HepG2 (cell line): ENCODE measurements around the gene MYADML2. TPM values are rescaled to one million over a fixed set of nuclear protein-coding genes. Genes with fewer than 3 reads are reported as not detected.

Experiments
- EHMT2 ChIP-seq: fragments of 200-600 bp; sonication (generic); IDR thresholded peaks from 2 replicates; pipeline ENCODE4 v1.7.0; 2017; ENCODE audit warnings: antibody characterized with exemption, low read depth, low read length, borderline replicate concordance
- ISL2 ChIP-seq: sonication (generic); formaldehyde crosslinking; IDR thresholded peaks from 2 replicates; pipeline ENCODE4 v1.5.0; 2020; ENCODE audit warnings: missing genetic modification reagents
- PLRG1 ChIP-seq: fragments of 450-650 bp; conservative IDR thresholded peaks from 2 replicates; pipeline ENCODE4 v1.6.1; 2016
- SMARCC2 ChIP-seq: fragments of 450-650 bp; IDR thresholded peaks from 2 replicates; pipeline ENCODE4 v1.6.1; 2017; ENCODE audit warnings: antibody characterized with exemption, mild to moderate bottlenecking
- TCF7L2 ChIP-seq: IDR thresholded peaks from 2 replicates; pipeline ENCODE4 v1.6.1; 2011; ENCODE audit warnings: mild to moderate bottlenecking, low read depth, low read length, moderate library complexity
- THYN1 ChIP-seq: sonication (generic); formaldehyde crosslinking; IDR thresholded peaks from 2 replicates; pipeline ENCODE4 v1.8.1; 2023; ENCODE audit warnings: low read depth, mild to moderate bottlenecking, moderate library complexity, missing genetic modification reagents, borderline replicate concordance
- ZBTB49 ChIP-seq: sonication (generic); formaldehyde crosslinking; IDR thresholded peaks from 2 replicates; pipeline ENCODE4 v1.4.0; 2020; ENCODE audit warnings: missing genetic modification reagents, borderline replicate concordance
- ZNF317 ChIP-seq: sonication (generic); formaldehyde crosslinking; IDR thresholded peaks from 2 replicates; pipeline ENCODE4 v1.5.0; 2020; ENCODE audit warnings: mild to moderate bottlenecking, missing genetic modification reagents
- ZNF556 ChIP-seq: sonication (generic); formaldehyde crosslinking; IDR thresholded peaks from 2 replicates; pipeline ENCODE4 v1.4.0; 2020; ENCODE audit warnings: mild to moderate bottlenecking, missing genetic modification reagents, borderline replicate concordance
- ZNF770 ChIP-seq: sonication (generic); formaldehyde crosslinking; IDR thresholded peaks from 2 replicates; pipeline ENCODE4 v1.5.0; 2020; ENCODE audit warnings: mild to moderate bottlenecking, missing genetic modification reagents
- polyA plus RNA-seq, 8 experiments: library from polyadenylated mRNA; depleted of rRNA in 3 of 8; stranded (reverse) in 7 of 8; unstranded in 1 of 8; fragments of >200 nt; fragmentation: Illumina TruSeq in 4 of 8; extraction: Trizol in 4 of 8; gene quantifications; 2 replicates each; pipeline versions ENCODE4 v1.2.1 to v1.2.3, GENCODE V29; 2011 to 2016; ENCODE audit warnings: low read depth in 4 of 8, missing spikeins in 1 of 8, mixed read lengths in 1 of 8; ENCODE audit not compliant: insufficient read depth in 1 of 8
- total RNA-seq, 5 experiments: library from RNA; depleted of rRNA; stranded (reverse); fragments of >200 nt; fragmentation: Illumina TruSeq; extraction: Trizol; gene quantifications; 2 replicates each; pipeline ENCODE4 v1.2.3, GENCODE V29; 2016; ENCODE audit warnings: low read depth in 1 of 5
- TF ChIP-seq, protein P1 (sequence below), 2 experiments: fragments of 450-650 bp in 1 of 2; sonication (generic) in 1 of 2; formaldehyde crosslinking in 1 of 2; IDR thresholded peaks; 2 replicates each; pipeline versions ENCODE4 v1.6.1 to v1.8.0; 2016 to 2022; ENCODE audit warnings: antibody characterized with exemption in 1 of 2, mild to moderate bottlenecking in 1 of 2, missing genetic modification reagents in 1 of 2
- TF ChIP-seq, protein P2 (sequence below): sonication (generic); formaldehyde crosslinking; IDR thresholded peaks from 2 replicates; pipeline ENCODE4 v1.5.1; 2020; ENCODE audit warnings: missing genetic modification reagents, mild to moderate bottlenecking, borderline replicate concordance

Gene MYADML2
- total and polyA plus RNA-seq, 2 of the 13 experiments (the other 11 are each of a cell fraction or from before 2014, with no cell fraction given), result not detected

DNA sequence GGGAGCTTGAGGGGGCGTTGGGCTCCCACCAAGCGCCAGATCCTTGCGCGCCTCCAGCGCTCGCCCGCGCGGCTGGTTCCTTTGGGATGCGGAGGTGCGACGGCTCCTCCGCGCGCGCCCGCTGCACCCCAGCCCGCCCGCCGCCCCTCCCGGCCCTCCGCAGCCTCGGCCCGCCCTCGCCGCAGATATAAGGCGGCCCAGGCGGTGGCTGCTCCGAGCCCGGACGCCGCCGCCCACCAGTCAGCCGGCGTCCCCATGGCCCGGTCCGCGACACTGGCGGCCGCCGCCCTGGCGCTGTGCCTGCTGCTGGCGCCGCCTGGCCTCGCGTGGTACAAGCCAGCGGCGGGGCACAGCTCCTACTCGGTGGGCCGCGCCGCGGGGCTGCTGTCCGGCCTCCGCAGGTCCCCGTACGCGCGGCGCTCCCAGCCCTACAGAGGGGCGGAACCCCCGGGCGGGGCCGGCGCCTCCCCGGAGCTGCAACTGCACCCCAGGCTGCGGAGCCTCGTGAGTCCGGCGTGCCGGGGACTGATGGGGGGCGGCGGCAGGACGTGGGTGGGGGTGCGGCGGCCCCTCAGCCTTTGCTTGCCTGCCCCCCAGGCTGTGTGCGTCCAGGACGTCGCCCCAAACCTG is 44.9 kb downstream of the MYADML2 start, which contains the start of gene NPB (continued):
- TF ChIP-seq EHMT2, result no peak
- TF ChIP-seq, protein P1, sequence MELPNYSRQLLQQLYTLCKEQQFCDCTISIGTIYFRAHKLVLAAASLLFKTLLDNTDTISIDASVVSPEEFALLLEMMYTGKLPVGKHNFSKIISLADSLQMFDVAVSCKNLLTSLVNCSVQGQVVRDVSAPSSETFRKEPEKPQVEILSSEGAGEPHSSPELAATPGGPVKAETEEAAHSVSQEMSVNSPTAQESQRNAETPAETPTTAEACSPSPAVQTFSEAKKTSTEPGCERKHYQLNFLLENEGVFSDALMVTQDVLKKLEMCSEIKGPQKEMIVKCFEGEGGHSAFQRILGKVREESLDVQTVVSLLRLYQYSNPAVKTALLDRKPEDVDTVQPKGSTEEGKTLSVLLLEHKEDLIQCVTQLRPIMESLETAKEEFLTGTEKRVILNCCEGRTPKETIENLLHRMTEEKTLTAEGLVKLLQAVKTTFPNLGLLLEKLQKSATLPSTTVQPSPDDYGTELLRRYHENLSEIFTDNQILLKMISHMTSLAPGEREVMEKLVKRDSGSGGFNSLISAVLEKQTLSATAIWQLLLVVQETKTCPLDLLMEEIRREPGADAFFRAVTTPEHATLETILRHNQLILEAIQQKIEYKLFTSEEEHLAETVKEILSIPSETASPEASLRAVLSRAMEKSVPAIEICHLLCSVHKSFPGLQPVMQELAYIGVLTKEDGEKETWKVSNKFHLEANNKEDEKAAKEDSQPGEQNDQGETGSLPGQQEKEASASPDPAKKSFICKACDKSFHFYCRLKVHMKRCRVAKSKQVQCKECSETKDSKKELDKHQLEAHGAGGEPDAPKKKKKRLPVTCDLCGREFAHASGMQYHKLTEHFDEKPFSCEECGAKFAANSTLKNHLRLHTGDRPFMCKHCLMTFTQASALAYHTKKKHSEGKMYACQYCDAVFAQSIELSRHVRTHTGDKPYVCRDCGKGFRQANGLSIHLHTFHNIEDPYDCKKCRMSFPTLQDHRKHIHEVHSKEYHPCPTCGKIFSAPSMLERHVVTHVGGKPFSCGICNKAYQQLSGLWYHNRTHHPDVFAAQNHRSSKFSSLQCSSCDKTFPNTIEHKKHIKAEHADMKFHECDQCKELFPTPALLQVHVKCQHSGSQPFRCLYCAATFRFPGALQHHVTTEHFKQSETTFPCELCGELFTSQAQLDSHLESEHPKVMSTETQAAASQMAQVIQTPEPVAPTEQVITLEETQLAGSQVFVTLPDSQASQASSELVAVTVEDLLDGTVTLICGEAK (IDR thresholded peaks at IDR 0.05), result no peak
- TF ChIP-seq, protein P1 (CRISPR knock-in tag; IDR thresholded peaks at IDR 0.05), result no peak
- TF ChIP-seq ZBTB49, result no peak
- no peak for TF ChIP-seq TCF7L2
- TF ChIP-seq ZNF770 (CRISPR knock-in tag), result peak; percentile 25; the same call in 1 of the 2 replicates
- TF ChIP-seq ZNF317, result no peak
- no peak for TF ChIP-seq PLRG1
- TF ChIP-seq SMARCC2, result no peak
- no peak for TF ChIP-seq THYN1 (CRISPR knock-in tag)
- no peak for TF ChIP-seq ZNF556 (CRISPR knock-in tag)
- peak; percentile 45; the same call in 1 of the 2 replicates for TF ChIP-seq ISL2 (CRISPR knock-in tag)
- TF ChIP-seq, protein P2, sequence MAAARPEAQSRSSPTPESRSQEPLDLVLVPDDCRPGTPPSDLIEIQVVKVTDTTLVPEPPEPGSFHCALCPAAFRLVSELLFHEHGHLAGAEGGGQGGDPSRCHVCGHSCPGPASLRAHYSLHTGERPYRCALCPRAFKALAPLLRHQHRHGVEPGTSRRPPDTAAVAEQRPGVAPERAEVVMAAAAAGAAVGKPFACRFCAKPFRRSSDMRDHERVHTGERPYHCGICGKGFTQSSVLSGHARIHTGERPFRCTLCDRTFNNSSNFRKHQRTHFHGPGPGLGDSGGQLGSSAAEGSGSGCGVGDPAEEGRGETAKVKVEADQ (CRISPR knock-in tag), result no peak; the same call in 1 of the 2 replicates
